ENCODE results near the gene FIBIN.

Gene FIBIN

GRCh38 chr11:27020751-27021150 lies 26.8 kb downstream of the FIBIN start:
- in situ Hi-C loops (cut with MboI; ENCODE audit: low sequenced_read_pairs), result no loop called here

GRCh38 chr11:27022659-27023251 lies 28.8 kb downstream of the FIBIN start:
- in situ Hi-C loops (cut with MboI; ENCODE audit: low sequenced_read_pairs), result no loop called here

- in situ Hi-C loops (cut with MboI; ENCODE audit: low sequenced_read_pairs), result no loop called here
These were observed 31.0 kb downstream of the FIBIN start for GRCh38 chr11:27024865-27025264.

GRCh38 chr11:27025312-27025955 lies 31.5 kb downstream of the FIBIN start:
- in situ Hi-C loops (cut with MboI; ENCODE audit: low sequenced_read_pairs), result no loop called here

GRCh38 chr11:27025957-27026733 lies 32.2 kb downstream of the FIBIN start:
- in situ Hi-C loops (cut with MboI; ENCODE audit: low sequenced_read_pairs), result no loop called here

- in situ Hi-C loops (cut with MboI; ENCODE audit: low sequenced_read_pairs), result no loop called here
These were observed 34.7 kb downstream of the FIBIN start for GRCh38 chr11:27028561-27028965.

- in situ Hi-C loops (cut with MboI; ENCODE audit: low sequenced_read_pairs), result no loop called here
These were observed 36.1 kb downstream of the FIBIN start for GRCh38 chr11:27029966-27030365.

- in situ Hi-C loops (cut with MboI; ENCODE audit: low sequenced_read_pairs), result no loop called here
These were observed 37.8 kb downstream of the FIBIN start for GRCh38 chr11:27031754-27032153.

- in situ Hi-C loops (cut with MboI; ENCODE audit: low sequenced_read_pairs), result no loop called here
These were observed 46.0 kb downstream of the FIBIN start for GRCh38 chr11:27039873-27040272.

GRCh38 chr11:27040302-27041115 lies 46.6 kb downstream of the FIBIN start, which contains the start of gene BBOX1:
TSS of gene BBOX1 (plus strand) at chr11:27040815. CDS start at chr11:27055431, 14,616 bp downstream.
- in situ Hi-C loops (cut with MboI; ENCODE audit: low sequenced_read_pairs), result no loop called here

- in situ Hi-C loops (cut with MboI; ENCODE audit: low sequenced_read_pairs), result no loop called here
These were observed 47.4 kb downstream of the FIBIN start for GRCh38 chr11:27041141-27041899.

Data from HL-60/S4 treated with retinoic acid at 250 ng/mL for 4 days and 3 days (cell line).